Activated CD4-positive, CD25-positive, alpha-beta regulatory T cell treated with anti-CD3 and anti-CD28 coated beads, Interleukin-2, amount 50 U/mL, for 72 hours (primary cell): ENCODE results near the gene USP49.

Experiments used
- DNase-seq: peaks from one replicate; pipeline ENCODE4 v3.0.0; 2021

Gene USP49

DNA sequence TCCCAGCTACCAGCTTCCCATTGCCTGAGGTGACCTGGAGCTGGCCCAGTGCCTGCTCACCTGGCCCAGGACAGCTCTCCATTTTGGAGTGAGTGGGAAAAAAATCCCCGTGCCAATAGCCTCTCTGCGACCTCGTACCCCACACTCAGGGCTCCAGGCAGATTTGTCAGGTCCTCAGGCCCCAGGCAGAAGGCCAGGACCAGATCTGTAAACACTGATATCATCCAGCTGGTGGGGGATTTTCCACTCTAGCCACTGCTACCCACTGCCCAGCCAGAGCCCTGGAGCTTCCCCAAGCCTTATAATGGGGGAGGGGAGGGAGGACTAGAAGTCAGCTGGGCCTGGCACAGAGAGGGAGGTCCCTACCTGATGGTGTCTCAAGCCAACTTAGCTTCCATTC, 146.6 kb downstream of the USP49 start:
- DNase-seq, result no peak

DNA sequence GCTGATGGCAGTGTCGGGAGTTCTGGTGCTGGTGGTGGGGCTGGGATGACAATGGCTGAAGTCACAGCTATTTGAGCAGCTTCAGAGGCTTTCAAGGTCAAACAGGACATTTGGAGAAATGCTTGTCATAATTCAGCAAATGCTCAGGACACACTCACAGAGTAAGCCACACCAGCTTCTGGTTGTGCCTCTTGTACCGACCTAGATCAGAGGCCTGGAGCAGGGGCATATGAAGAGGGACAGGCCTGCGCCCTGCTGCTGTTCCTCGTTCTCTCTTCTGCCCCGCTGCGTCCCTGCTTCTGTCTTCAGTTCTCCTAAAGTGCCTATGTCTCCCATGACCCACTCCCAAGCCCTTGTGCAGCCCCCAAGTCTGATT, 147.1 kb downstream of the USP49 start:
- DNase-seq, result no peak

DNA sequence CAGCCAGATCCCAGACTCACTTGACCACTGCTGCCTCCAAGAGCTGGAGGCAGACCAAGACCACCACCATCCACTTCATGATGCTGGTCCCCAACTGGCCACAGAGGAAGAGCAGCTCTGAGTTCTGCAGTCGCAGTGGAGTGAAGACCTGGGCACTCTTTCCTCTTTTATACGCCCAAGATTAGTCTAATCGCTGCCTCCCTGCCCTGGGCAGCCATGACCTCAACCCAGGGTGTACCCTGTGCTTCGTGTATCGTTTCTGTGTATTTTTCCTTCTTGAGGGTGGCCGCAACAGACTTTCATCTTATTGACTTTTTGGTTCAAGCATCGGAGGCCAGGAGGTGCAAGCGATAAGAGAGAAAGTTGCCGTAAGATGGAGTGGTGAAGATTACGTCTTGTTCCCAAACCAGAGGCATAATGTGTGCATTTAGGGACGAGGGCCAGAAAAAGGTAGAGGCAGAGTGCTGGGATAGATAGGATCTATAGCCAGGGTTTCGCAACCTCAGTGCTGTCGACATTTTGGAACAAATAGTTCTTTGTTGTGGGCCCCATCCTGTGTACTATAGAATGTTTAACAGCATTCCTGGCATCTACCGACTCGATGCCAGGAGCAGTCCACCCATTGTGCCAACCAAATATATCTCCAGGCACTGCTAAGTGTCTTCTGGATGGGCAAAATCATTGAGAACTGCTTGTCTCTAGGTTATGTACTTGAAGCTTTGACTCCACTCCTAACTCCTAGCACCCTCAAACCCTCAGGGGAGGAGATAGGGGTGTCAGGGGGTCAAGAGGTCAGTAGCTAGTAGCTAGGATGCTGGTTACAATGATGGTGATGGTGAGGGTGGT, 147.7 kb downstream of the USP49 start, which contains the start of gene PGC:
Gene PGC, minus strand, starts transcription at position 142 of the 846 bp plus-strand sequence. Its CDS starts 63 bp downstream, at position 79.
- DNase-seq, result no peak

DNA sequence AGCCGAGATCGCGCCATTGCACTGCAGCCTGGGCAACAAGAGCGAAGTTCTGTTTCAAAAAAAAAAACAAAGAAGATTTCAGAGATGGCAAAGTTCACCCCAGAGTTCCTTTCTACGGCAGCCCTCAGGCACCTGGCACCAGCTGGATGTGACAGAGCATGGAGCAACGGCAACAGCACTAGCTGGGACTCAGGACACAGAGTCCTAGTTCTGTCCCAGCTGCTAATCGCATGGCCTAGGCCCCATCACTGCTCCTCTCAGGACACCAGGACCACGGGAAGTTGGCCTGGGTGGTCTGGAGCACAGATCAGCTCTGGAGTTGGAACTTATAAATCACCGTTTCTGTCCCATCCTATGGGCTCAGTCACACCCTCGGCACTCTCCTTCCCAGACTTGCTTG, 149.1 kb downstream of the USP49 start:
- DNase-seq, result no peak

DNA sequence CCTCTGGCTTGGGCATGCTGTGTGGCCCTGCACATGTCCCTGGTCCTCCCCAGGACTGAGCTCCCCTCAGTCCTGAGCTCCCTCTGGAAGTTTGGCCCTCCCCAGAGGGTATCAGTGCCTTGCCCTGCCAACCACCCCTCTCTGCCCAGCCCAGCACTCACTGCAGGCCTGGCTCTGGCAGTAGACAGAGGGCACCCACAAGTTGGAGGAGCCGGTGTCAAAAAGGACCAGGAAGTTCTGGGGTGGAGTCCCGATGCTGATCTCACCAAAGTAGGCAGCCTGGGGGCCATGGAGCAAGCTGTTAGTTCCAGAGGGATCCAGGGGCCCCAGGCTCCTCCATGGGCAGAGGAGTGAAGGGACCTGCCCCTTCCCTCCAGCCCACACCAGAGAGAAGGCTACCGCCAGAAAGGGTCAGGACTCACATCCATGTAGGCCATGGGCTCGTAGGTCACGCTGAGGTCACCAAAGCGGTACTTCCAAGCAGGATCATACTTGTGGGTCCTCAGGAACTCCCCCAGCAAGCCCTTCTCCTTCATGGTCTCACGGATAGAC, 150.9 kb downstream of the USP49 start:
- DNase-seq, result no peak

DNA sequence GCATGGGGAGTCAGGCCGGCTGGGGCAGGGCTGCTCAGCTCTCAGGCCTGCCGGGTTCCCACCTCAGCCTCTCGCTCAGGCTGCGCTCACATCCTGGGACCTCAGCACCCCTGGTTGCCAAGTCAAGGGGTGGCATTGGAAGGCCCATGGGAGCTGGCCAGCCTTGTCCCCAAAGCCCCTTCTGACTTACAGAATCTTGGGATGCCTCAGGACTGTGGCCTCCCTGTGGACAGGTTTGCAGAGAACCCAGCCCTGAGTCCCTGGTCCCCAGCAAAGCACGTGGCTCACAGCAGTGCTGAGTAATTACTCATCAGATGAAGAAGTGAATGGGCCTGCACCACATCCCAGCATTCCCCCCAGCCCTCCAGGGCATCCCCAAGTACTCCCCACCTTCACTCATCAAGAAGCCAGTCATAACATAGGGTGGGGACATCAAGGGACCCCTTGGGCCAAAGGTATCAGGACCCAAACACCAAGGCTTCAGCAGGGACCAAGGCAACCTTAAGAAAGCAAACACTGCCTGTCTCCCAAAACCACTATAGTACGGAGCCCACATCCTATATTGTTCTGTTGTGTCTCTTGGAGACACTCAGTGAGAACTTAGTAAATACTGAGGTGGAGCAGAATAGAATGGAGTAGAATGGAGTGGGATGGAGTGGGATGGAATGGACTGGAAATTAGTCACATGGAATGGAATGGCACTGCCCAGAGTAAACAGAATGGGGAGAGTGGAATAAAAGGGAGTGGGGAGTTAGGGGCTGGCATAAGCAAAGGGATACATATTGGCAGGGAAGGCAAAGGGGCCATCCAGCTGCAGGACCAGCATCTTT, 151.6 kb downstream of the USP49 start:
- DNase-seq, result no peak

DNA sequence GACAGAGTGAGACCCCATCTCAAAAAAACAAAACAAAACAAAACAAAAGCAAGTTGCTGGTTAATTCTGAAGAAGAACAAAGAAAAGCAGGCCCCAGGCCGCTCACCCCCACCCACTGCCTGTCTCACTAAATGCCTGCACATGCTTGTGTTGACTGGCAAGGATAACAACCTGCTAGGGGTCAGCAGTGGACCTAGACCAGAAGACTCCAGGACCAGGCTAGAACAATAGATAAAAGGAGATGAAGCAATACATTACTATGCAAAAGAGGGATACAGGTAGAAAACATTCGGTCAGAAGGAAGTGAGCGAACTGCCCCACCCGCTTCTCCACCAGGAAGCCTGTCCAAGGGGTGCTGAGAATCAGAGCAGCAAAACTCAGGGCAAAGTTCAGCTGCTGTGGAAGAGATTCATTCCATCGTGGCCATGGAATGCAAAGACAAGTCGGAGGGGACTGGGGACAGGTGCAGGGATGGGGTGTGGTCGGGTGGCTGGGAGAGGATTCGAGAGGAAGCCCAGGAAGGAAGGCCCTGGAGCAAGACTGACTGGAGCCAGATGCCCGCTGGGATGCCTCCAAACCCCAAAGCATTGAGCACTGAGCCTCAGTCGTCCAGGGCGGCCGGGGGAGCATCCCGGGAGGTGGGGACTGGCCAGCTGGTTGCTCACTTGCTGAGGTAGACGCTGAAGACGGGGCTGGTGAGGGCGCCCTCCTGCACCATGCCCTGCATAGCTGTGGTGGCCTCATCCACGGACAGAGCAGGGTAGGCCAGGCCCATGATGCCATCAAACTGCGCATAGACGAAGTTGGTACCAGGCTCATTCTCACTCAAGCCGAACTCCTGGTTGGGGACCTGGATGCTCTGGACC, 153.3 kb downstream of the USP49 start:
- no peak for DNase-seq

DNA sequence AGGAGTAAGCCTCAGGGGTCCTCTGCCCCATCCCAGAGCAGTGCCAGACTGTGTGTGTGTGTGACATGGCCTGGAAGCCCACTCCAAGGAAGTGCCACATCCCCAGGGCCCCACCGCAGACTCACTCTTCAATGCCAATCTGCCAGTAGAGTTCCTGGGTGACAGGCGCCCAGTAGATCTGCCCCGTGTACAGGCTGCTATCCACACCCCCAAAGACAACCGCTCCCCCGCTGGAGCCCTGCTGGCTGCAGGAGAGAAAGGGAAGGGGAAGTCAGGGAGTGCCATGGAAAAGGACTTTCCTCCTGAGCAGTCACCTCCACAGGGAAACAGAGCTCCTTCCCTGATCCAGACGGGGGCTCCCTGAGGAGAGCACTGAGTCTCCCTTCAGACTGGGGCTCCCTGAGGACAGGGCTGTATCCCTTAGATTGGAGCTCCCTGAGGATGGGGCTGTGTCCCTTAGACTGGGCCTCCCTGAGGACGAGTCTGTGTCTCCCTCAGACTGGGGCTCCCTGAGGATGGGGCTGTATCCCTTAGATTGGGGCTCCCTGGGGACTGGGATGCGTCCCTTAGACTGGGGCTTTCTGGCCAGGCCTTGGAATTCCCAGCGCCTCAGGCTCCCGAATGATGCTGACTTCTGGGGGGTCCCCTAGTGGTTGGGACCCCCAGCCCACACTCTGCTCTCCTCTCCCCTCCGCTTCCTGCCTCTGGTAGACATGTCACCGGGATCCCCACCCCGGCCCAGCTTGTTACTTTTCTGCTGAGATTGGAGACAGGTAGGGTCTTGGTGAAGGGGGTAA, 154.6 kb downstream of the USP49 start:
- DNase-seq, result no peak
